NB4 (cell line): ENCODE data around the gene EDEM2.
"Not testable (repeated sequence)": the region's sequence is repeated elsewhere in the genome, so short reads cannot be mapped to it uniquely, and the experiment has no call there.

Source experiments
- DNase-seq: peaks from one replicate; pipeline ENCODE4 v3.0.0; 2010; ENCODE audit warnings: low read depth
- H3K4me3 ChIP-seq: one replicate; pipeline ENCODE4 v1.5.1; 2011; ENCODE audit warnings: mild to moderate bottlenecking, low read depth, low read length, moderate library complexity
- MYC ChIP-seq: IDR thresholded peaks from 2 replicates; pipeline ENCODE4 v1.6.1; 2011; ENCODE audit warnings: low read depth, low read length
- POLR2A ChIP-seq: IDR thresholded peaks from 2 replicates; pipeline ENCODE4 v1.6.1; 2011; ENCODE audit warnings: mild to moderate bottlenecking; ENCODE audit not compliant: insufficient read length; ENCODE audit errors: extremely low read depth
- TF ChIP-seq, protein P1 (sequence below): IDR thresholded peaks from one replicate; pipeline ENCODE4 v1.5.1; 2012; ENCODE audit warnings: low read depth, low read length
- TF ChIP-seq, protein P2 (sequence below): IDR thresholded peaks from 2 replicates; pipeline ENCODE4 v1.6.1; 2011; ENCODE audit warnings: low read depth, low read length

EDEM2 gene

DNA sequence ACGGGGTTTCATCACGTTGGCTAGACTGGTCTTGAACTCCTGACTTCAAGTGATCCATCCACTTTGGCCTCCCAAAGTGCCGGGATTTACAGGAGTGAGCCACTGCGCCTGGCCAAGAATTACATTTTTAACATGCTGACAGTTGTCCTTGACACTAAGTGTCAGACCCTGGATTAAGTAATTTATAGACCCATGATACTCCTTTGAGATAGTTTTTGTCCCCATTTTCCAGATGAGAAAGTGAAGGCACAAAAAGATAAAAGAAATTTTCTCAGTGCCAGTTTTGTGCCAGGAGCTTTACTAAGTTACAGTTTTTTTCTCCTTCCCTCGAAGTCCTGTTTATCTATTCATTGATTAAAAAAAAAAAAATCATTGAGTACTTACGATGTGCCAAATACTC lies 9.8 kb upstream of the EDEM2 start:
- no peak for DNase-seq
- TF ChIP-seq, protein P1, sequence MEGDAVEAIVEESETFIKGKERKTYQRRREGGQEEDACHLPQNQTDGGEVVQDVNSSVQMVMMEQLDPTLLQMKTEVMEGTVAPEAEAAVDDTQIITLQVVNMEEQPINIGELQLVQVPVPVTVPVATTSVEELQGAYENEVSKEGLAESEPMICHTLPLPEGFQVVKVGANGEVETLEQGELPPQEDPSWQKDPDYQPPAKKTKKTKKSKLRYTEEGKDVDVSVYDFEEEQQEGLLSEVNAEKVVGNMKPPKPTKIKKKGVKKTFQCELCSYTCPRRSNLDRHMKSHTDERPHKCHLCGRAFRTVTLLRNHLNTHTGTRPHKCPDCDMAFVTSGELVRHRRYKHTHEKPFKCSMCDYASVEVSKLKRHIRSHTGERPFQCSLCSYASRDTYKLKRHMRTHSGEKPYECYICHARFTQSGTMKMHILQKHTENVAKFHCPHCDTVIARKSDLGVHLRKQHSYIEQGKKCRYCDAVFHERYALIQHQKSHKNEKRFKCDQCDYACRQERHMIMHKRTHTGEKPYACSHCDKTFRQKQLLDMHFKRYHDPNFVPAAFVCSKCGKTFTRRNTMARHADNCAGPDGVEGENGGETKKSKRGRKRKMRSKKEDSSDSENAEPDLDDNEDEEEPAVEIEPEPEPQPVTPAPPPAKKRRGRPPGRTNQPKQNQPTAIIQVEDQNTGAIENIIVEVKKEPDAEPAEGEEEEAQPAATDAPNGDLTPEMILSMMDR = no peak
- TF ChIP-seq POLR2A = no peak
- TF ChIP-seq MYC = no peak
- TF ChIP-seq, protein P2, sequence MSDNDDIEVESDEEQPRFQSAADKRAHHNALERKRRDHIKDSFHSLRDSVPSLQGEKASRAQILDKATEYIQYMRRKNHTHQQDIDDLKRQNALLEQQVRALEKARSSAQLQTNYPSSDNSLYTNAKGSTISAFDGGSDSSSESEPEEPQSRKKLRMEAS = no peak
- no peak overlapping the region for H3K4me3 ChIP-seq

GRCh38 chr20:35155936-35156335 lies 8.8 kb upstream of the EDEM2 start:
- no peak for DNase-seq
- TF ChIP-seq, protein P2 = no peak
- TF ChIP-seq POLR2A (no peak), MYC (no peak)
- TF ChIP-seq, protein P1 = no peak
- no peak overlapping the region for H3K4me3 ChIP-seq

GRCh38 chr20:35151736-35152135 lies 4.6 kb upstream of the EDEM2 start:
- no peak for DNase-seq
- TF ChIP-seq MYC = no peak
- TF ChIP-seq, protein P1 = no peak
- no peak for TF ChIP-seq POLR2A
- TF ChIP-seq, protein P2 = no peak
- H3K4me3 ChIP-seq = no peak overlapping the region

- no peak for DNase-seq
- H3K4me3 ChIP-seq = no peak overlapping the region
- no peak for TF ChIP-seq POLR2A
- TF ChIP-seq, protein P1 = no peak
Observed at GRCh38 chr20:35150846-35151579, 3.9 kb upstream of the EDEM2 start.

GRCh38 chr20:35147575-35148071 lies 487 bp upstream of the EDEM2 start:
- H3K4me3 ChIP-seq = peak overlapping the region; percentile 96
- DNase-seq = not testable (repeated sequence)

- peak; percentile 51 for DNase-seq
Observed at GRCh38 chr20:35146299-35146919, 727 bp downstream of the EDEM2 start.

GRCh38 chr20:35145141-35145564 lies 2.0 kb downstream of the EDEM2 start:
- TF ChIP-seq POLR2A = no peak
- TF ChIP-seq, protein P1 = peak; percentile 63
- TF ChIP-seq MYC = 0 out of 2 replicates have a peak, but pooled peaks have one; percentile 34
- TF ChIP-seq, protein P2 = 0 out of 2 replicates have a peak, but pooled peaks have one; percentile 4
- no peak overlapping the region for H3K4me3 ChIP-seq
- DNase-seq = peak; percentile 72

More at GRCh38 chr20:35146299-35146919, 727 bp downstream of the EDEM2 start:
- peak overlapping the region; percentile 96 for H3K4me3 ChIP-seq
- TF ChIP-seq MYC = no peak
- no peak for TF ChIP-seq POLR2A
